ENCODE results near the gene PSMB5. TPM values are rescaled to one million over a fixed set of nuclear protein-coding genes. Genes with fewer than 3 reads are reported as not detected.

The PSMB5 gene
- total RNA-seq, 2 donors from 2014 or later: 47.4 to 79.7 TPM

- Histone ChIP-seq H3K27ac (no peak overlapping the region), H3K36me3 (peaks cover 36% of the 10 kb centered on the region), H3K9me3 (no peaks in the 10 kb centered on the region), H3K27me3 (replicated peaks; ENCODE audit: insufficient read depth) (no peaks in the 10 kb centered on the region), H3K4me3 (no peak overlapping the region), H3K4me1 (ENCODE audit: control insufficient read depth in 1 of 2, low read depth in 2 of 2) (peaks cover 13 to 19% of the 10 kb centered on the region in 2 donors)
- DNase-seq (ENCODE audit: low spot score) (no peak), ATAC-seq (ENCODE audit: insufficient number of reproducible peaks, low FRiP score, low read depth) (no peak)
- TF ChIP-seq CTCF (IDR thresholded peaks at IDR 0.05): no peak
Measured at GRCh38 chr14:23058654-23059504, 24.2 kb upstream of the PSMB5 start.

GRCh38 chr14:23057757-23058653 lies 23.3 kb upstream of the PSMB5 start:
- ATAC-seq (ENCODE audit: insufficient number of reproducible peaks, low FRiP score, low read depth): peak; percentile 61
- Histone ChIP-seq H3K4me1 (ENCODE audit: control insufficient read depth in 1 of 2, low read depth in 2 of 2) (peaks cover 13 to 19% of the 10 kb centered on the region in 2 donors), H3K36me3 (peaks cover 29% of the 10 kb centered on the region), H3K27ac (peak overlapping the region; percentile 38 to 52), H3K4me3 (peak overlapping the region; percentile 87), H3K9me3 (no peaks in the 10 kb centered on the region), H3K27me3 (replicated peaks; ENCODE audit: insufficient read depth) (no peaks in the 10 kb centered on the region)
- peak; percentile 44 for DNase-seq (ENCODE audit: low spot score)
- TF ChIP-seq CTCF (IDR thresholded peaks at IDR 0.05): peak; percentile 92

GRCh38 chr14:23056956-23057756 lies 22.5 kb upstream of the PSMB5 start, which contains the start of gene CDH24:
TSS of gene CDH24 (minus strand) at chr14:23057520. CDS start at chr14:23055733, 1,787 bp downstream.
- ATAC-seq (ENCODE audit: insufficient number of reproducible peaks, low FRiP score, low read depth) (peak; percentile 26), DNase-seq (ENCODE audit: low spot score) (no peak)
- peak within 1 kb of the TSS; percentile 38 to 52 for H3K27ac ChIP-seq
- H3K4me3 ChIP-seq: peak within 1 kb of the TSS; percentile 87
- H3K9me3 ChIP-seq: no peaks in the 10 kb centered on the region
- H3K36me3 ChIP-seq: peaks cover 20% of the 10 kb centered on the region
- TF ChIP-seq CTCF (IDR thresholded peaks at IDR 0.05): no peak
- H3K27me3 ChIP-seq (replicated peaks; ENCODE audit: insufficient read depth): no peaks in the 10 kb centered on the region
- H3K4me1 ChIP-seq (ENCODE audit: control insufficient read depth in 1 of 2, low read depth in 2 of 2): peaks cover 9 to 16% of the 10 kb centered on the region in 2 donors

- Histone ChIP-seq H3K27me3 (replicated peaks; ENCODE audit: insufficient read depth) (no peaks in the 10 kb centered on the region), H3K4me1 (ENCODE audit: control insufficient read depth in 1 of 2, low read depth in 2 of 2) (peaks cover 6 to 11% of the 10 kb centered on the region in 2 donors), H3K9me3 (no peaks in the 10 kb centered on the region), H3K4me3 (peak overlapping the region; percentile 87), H3K27ac (no peak overlapping the region), H3K36me3 (peaks cover 16% of the 10 kb centered on the region)
- DNase-seq (ENCODE audit: low spot score) (no peak), ATAC-seq (ENCODE audit: insufficient number of reproducible peaks, low FRiP score, low read depth) (no peak)
- peak; percentile 46 for TF ChIP-seq CTCF (IDR thresholded peaks at IDR 0.05)
Measured at GRCh38 chr14:23056145-23056955, 21.6 kb upstream of the PSMB5 start.
